ENCODE measurements around the gene ALG14. TPM values are rescaled to one million over a fixed set of nuclear protein-coding genes. Genes with fewer than 3 reads are reported as not detected.
A peak's percentile ranks its signal among the peaks of the same experiment; 100 is the strongest.

ALG14 gene
- total RNA-seq, 1 experiment from 2014 or later = 2.4 TPM

DNA sequence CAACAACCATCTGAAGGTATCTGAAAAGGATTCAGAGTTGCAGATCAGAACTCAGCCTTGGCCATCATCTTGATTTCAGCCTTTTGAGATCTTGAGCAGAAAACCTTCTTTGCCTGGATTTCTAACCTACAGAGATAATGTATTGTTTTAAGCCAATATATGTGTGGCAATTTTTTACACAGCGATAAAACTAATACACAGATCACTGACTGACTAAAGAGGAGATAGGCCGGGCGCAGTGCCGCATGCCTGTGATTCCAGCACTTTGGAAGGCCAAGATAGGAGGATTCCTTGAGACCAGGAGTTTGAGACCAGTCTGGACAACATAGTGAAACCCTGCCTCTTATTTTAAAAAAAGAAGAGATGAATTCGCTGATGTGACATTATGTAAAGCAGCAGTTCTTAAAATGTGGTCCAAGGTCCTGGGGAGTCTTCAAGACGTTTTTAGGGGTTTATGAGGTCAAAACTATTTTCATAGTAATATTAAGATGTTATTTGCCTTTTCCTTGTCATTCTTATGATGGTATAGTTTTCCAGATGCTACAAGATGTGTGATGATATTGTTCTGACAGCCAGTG lies 95.7 kb downstream of the ALG14 start:
- no peak for DNase-seq (ENCODE audit: low read depth)
- in situ Hi-C loops (cut with HindIII; ENCODE audit: low pct_unique_long_range_greater_than_20kb, low sequenced_read_pairs) = no loop called here

GRCh38 chr1:94974824-94975223 lies 97.9 kb downstream of the ALG14 start:
- DNase-seq (ENCODE audit: low read depth) = peak; percentile 5
- in situ Hi-C loops (cut with HindIII; ENCODE audit: low pct_unique_long_range_greater_than_20kb, low sequenced_read_pairs) = no loop called here

DNA sequence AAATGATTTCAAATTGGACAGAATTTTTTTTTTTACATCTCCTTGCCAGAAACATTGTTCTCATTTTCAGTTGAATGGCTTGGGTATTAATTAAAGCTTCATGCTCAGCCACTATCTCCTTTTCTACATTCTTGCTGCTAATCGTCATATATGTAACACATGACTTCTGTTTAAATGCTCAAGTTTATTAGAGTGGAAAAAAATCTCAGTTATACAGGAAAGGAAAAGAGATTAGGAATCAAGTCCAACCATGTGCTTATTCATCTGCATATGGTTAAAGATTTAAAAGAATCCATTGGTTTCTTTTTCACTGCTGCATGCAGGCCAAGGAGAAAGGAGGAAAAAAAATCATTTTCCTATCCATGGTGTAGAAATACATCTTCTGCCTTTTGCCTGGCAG lies 98.5 kb downstream of the ALG14 start:
- in situ Hi-C loops (cut with HindIII; ENCODE audit: low pct_unique_long_range_greater_than_20kb, low sequenced_read_pairs) = no loop called here
- DNase-seq (ENCODE audit: low read depth) = peak; percentile 43

DNA sequence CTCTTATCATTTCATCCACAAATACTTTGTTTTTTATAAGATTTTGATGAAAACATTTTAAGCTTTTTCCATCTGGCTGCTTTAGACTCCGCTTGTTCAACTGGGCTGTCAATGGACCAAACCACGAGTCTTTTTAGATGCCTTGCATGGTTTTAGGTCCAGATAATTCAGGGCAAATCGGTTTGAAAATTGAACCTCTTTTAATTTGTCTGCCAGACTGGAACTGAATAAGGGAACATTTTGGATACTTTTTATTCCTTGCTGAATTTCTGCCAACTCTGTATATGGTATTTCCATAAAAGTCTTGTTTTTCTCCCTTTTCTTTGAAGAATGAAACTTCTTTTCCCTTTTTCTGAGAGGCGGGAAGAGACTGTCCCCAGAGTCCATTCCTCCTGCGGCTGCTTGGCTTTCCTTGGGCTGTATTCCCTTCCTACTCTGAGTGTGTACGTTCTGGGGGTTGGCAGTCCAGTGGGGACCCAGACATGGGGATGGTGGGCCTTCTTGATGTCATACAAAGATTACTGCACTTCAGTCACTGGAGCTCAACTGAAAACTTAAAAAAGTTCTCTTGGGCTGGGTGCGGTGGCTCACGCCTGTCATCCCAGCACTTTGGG lies 99.3 kb downstream of the ALG14 start:
- in situ Hi-C loops (cut with HindIII; ENCODE audit: low pct_unique_long_range_greater_than_20kb, low sequenced_read_pairs) = no loop called here
- no peak for DNase-seq (ENCODE audit: low read depth)

- in situ Hi-C loops (cut with HindIII; ENCODE audit: low pct_unique_long_range_greater_than_20kb, low sequenced_read_pairs) = no loop called here
- DNase-seq (ENCODE audit: low read depth) = peak; percentile 3
These were observed 101.2 kb downstream of the ALG14 start for GRCh38 chr1:94971491-94971924.

GRCh38 chr1:94970783-94971182 lies 102.0 kb downstream of the ALG14 start:
- in situ Hi-C loops (cut with HindIII; ENCODE audit: low pct_unique_long_range_greater_than_20kb, low sequenced_read_pairs) = no loop called here
- DNase-seq (ENCODE audit: low read depth) = no peak

DNA sequence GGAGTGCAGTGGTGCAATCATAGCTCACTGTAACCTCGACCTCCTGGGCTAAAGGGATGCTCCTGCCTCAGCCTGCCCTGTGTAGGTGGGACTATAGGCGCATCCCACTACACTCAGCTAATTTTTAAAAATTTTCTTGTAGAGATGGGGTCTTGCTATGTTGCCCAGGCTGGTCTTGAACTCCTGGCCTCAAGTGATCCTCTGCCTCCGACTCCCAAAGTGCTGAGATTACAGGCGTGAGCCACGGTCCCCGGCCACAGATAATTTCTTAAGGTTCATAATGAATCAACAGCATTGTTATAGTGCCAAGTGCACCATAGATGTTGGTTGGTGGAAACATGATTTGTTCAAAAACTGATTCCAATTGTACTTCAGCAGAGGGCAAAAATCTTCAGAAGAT lies 103.6 kb downstream of the ALG14 start:
- no peak for DNase-seq (ENCODE audit: low read depth)
- in situ Hi-C loops (cut with HindIII; ENCODE audit: low pct_unique_long_range_greater_than_20kb, low sequenced_read_pairs) = no loop called here

DNA sequence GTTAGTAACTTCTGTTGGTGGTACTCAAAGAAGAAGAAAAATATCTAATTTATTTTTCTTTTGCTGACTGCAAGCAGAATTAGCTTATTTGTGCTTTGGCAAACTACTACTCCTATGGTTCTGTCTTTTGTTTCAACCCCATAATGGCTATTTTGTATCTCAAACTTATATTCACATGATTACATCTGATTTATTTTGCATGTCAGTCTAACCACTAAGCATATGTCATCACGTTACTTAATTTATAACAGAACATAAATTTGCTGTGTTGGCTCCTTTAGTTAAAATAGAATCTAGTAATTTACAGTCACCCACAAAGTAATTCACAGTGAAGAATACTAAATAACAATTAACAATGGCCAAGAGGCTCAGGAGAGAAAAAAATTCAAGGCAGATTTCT lies 106.7 kb downstream of the ALG14 start:
- in situ Hi-C loops (cut with HindIII; ENCODE audit: low pct_unique_long_range_greater_than_20kb, low sequenced_read_pairs) = no loop called here
- DNase-seq (ENCODE audit: low read depth) = no peak

- in situ Hi-C loops (cut with HindIII; ENCODE audit: low pct_unique_long_range_greater_than_20kb, low sequenced_read_pairs) = no loop called here
- no peak for DNase-seq (ENCODE audit: low read depth)
These were observed 108.9 kb downstream of the ALG14 start for GRCh38 chr1:94963864-94964263.

- in situ Hi-C loops (cut with HindIII; ENCODE audit: low pct_unique_long_range_greater_than_20kb, low sequenced_read_pairs) = no loop called here
- no peak for DNase-seq (ENCODE audit: low read depth)
These were observed 110.1 kb downstream of the ALG14 start for GRCh38 chr1:94962409-94963265.

DNA sequence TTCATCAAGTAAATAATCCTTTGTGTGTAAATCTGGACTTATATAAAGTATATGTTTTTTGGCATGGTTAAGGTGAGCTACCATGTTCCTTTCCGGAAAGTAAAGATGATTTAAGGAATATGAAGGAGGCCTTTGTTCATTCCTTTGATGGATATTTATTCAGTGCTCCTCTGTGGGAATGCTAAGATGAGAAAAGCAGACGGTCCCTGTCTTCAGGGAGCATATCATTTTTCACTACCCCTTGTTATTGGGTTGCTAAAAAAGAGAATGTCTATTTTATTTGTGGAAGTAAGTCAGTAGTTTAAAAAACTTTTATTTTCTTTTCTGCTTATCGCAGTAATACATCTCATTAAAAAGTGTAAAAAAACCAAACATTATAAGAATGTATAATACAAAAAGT lies 110.8 kb downstream of the ALG14 start:
- in situ Hi-C loops (cut with HindIII; ENCODE audit: low pct_unique_long_range_greater_than_20kb, low sequenced_read_pairs) = no loop called here
- no peak for DNase-seq (ENCODE audit: low read depth)

GRCh38 chr1:94961582-94961981 lies 111.2 kb downstream of the ALG14 start:
- in situ Hi-C loops (cut with HindIII; ENCODE audit: low pct_unique_long_range_greater_than_20kb, low sequenced_read_pairs) = no loop called here
- no peak for DNase-seq (ENCODE audit: low read depth)

DNA sequence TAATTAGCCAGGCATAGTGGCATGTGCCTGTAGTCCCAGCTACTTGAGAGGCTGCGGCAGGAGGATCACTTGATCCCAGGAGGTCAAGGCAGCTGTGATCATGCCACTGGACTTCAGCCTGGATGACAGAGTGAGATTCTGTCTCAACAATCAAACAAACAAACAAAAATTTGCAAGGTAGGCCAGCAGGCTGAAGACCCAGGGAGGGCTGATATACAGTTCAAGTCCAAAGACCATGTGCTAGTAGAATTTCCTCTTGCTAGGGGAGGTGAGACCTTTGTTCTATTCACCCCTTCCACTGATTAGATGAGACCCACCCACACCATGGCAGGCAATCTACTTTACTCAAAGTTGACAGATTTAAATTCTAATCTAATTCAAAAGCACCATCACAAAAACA lies 114.7 kb downstream of the ALG14 start:
- in situ Hi-C loops (cut with HindIII; ENCODE audit: low pct_unique_long_range_greater_than_20kb, low sequenced_read_pairs) = no loop called here
- DNase-seq (ENCODE audit: low read depth) = no peak

GRCh38 chr1:94955767-94956632 lies 116.8 kb downstream of the ALG14 start:
- in situ Hi-C loops (cut with HindIII; ENCODE audit: low pct_unique_long_range_greater_than_20kb, low sequenced_read_pairs) = no loop called here

DNA sequence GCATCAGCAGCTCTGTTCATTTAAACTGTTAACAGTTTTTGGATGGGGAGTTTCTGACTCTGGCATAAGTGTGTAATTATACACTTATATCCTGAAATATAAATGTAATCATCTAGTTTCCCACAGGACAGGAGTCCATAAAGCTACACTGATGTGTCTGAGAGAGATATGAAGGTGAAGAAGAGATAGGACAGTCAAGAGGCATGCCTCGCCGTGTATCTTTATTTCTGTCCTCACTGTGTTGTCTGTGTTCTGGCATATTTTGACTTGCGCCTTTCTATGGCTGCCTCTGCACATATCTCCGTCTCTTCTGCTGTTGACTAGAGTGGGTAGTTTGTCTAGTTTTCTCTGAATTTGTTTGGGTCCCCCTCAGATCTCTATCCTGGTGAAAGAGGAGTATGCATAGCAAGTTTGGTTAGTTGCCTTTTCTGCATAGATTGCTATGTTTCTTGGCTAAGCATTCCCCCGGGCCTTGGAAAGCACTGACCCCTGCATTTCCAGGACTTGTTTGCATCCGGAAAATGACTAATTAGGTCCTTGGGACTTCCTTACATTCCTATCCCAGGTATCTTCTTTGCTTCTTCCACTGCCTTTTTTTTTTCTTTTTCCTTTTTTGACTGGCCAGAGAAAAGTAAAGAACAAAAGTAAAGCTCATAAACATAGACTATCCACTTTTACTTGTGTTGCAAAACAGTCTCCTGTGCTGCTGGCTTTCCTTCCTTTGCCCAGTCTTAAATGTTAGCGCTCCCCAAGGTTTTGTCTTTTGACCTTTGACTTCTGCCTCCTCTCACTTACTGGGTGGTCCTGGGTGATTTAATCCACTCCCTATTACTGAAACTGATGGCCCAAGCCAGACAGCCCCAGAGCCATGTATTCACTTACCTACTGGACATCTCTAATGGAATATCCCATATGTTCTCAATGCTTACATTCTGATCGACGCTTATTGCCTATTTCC lies 118.2 kb downstream of the ALG14 start:
- DNase-seq (ENCODE audit: low read depth) = no peak
- in situ Hi-C loops (cut with HindIII; ENCODE audit: low pct_unique_long_range_greater_than_20kb, low sequenced_read_pairs) = no loop called here

More at GRCh38 chr1:94955767-94956632, 116.8 kb downstream of the ALG14 start:
- DNase-seq (ENCODE audit: low read depth) = no peak

DNA sequence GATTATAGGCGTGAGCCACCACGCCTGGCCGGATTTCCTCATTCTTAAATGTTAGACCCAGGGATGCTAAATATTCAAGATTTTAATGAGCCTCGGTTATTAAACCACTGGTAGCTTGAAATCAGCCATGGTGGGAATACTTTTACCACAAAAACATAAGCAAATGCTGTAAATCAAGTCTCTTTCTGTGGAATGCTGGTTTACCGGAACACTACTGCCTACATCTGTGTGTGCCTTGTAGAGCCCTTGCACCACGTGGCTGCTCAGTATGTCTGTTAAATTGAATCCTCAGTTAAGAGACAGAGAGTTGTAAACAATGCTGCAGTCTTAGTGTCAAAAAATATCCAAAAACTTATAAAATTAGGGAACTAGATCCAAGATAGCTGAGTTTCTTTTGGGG lies 119.0 kb downstream of the ALG14 start:
- DNase-seq (ENCODE audit: low read depth) = no peak
- in situ Hi-C loops (cut with HindIII; ENCODE audit: low pct_unique_long_range_greater_than_20kb, low sequenced_read_pairs) = no loop called here

GRCh38 chr1:94953107-94953506 lies 119.6 kb downstream of the ALG14 start:
- in situ Hi-C loops (cut with HindIII; ENCODE audit: low pct_unique_long_range_greater_than_20kb, low sequenced_read_pairs) = no loop called here
- no peak for DNase-seq (ENCODE audit: low read depth)

DNA sequence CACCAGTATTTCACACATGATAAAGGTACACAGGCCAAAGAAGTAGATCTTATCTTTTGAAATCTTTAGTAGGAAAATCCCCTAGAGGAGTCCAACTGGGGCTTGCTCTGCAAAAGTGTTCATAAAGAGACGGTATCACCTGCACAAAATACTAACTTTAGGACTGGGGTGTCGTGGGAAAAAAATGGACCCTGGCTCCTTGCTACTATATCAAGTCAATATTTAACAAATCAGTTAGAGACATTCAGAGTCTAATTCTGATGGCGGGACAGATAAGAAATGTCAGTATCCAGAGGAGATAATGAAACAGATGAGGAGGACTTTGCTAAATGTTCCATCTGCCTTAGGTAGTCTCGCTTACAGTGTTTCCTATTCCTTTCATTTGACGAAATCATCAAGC lies 120.2 kb downstream of the ALG14 start:
- in situ Hi-C loops (cut with HindIII; ENCODE audit: low pct_unique_long_range_greater_than_20kb, low sequenced_read_pairs) = no loop called here
- DNase-seq (ENCODE audit: low read depth) = no peak
